ENCODE measurements around the gene PIMREG.

Gene PIMREG

GRCh38 chr17:6489016-6489550 lies 44.8 kb downstream of the PIMREG start (continued):
- TF ChIP-seq ZNF558 (tag by site-specific recombination; IDR thresholded peaks at IDR 0.05) (no peak), ZNF221 (tag by site-specific recombination; IDR thresholded peaks at IDR 0.05; ENCODE audit: borderline replicate concordance) (no peak), ZNF645 (tag by site-specific recombination; IDR thresholded peaks at IDR 0.05) (no peak), GLIS1 (tag by site-specific recombination; IDR thresholded peaks at IDR 0.05) (no peak), ZFP3 (tag by site-specific recombination; IDR thresholded peaks at IDR 0.05; ENCODE audit: low read depth) (no peak), ZNF704 (tag by site-specific recombination; IDR thresholded peaks at IDR 0.05) (no peak), ZNF18 (tag by site-specific recombination; IDR thresholded peaks at IDR 0.05) (no peak), REST (tag by site-specific recombination; IDR thresholded peaks at IDR 0.05) (no peak), OSR2 (tag by site-specific recombination; IDR thresholded peaks at IDR 0.05) (no peak)

GRCh38 chr17:6491071-6491700 lies 46.9 kb downstream of the PIMREG start:
- H3K9me3 ChIP-seq (ENCODE audit: control insufficient read depth, insufficient read depth, low read depth, low read length): no peaks in the 10 kb centered on the region
- H3K36me3 ChIP-seq (ENCODE audit: control insufficient read depth in 2 of 2, insufficient read depth in 1 of 2, low read length in 2 of 2): no peaks in the 10 kb centered on the region
- ChIA-PET CTCF (interaction anchor here (2.5 kb wide), 1 partner anchor 18 kb away, joined by 8 read pairs; no protein-coding TSS in a partner anchor), POLR2A (interaction anchor here (0.5 kb wide), 1 partner anchor 17 kb away, joined by 3 read pairs; no protein-coding TSS in a partner anchor)
- H3K4me3 ChIP-seq (ENCODE audit: low read depth, low read length): no peak overlapping the region
- no peak overlapping the region for H3K27ac ChIP-seq (ENCODE audit: extremely low read depth, low read depth, low read length)
- no peaks in the 10 kb centered on the region for H3K4me1 ChIP-seq (ENCODE audit: control insufficient read depth, insufficient read depth, low read length)
- no peak for TF ChIP-seq EGR2 (tag by site-specific recombination; IDR thresholded peaks at IDR 0.05; ENCODE audit: low read depth)
- TF ChIP-seq ZSCAN4 (tag by site-specific recombination; IDR thresholded peaks at IDR 0.05): no peak
- TF ChIP-seq HIC1 (tag by site-specific recombination; IDR thresholded peaks at IDR 0.05): no peak
- TF ChIP-seq MZF1 (tag by site-specific recombination; IDR thresholded peaks at IDR 0.05; ENCODE audit: borderline replicate concordance): no peak
- TF ChIP-seq ZNF571 (tag by site-specific recombination; IDR thresholded peaks at IDR 0.05): no peak
- TF ChIP-seq ZNF621 (tag by site-specific recombination; IDR thresholded peaks at IDR 0.05): no peak
- TF ChIP-seq ZNF148 (tag by site-specific recombination; IDR thresholded peaks at IDR 0.05; ENCODE audit: borderline replicate concordance): no peak
- no peak for TF ChIP-seq ZNF133 (tag by site-specific recombination; IDR thresholded peaks at IDR 0.05)
- no peak for TF ChIP-seq KLF17 (tag by site-specific recombination; IDR thresholded peaks at IDR 0.05)
- TF ChIP-seq ZBTB17 (tag by site-specific recombination; IDR thresholded peaks at IDR 0.05): no peak

Measured in HEK293 (cell line).